GM19397 (cell line): ENCODE measurements around the gene CHAF1A.

Experiments used
- ATAC-seq: cut with Tn5 transposase; IDR thresholded peaks from one replicate; pipeline ENCODE4 v1.9.1; 2021; ENCODE audit warnings: mild to moderate bottlenecking, moderate library complexity; ENCODE audit not compliant: unreplicated experiment

Gene CHAF1A

DNA sequence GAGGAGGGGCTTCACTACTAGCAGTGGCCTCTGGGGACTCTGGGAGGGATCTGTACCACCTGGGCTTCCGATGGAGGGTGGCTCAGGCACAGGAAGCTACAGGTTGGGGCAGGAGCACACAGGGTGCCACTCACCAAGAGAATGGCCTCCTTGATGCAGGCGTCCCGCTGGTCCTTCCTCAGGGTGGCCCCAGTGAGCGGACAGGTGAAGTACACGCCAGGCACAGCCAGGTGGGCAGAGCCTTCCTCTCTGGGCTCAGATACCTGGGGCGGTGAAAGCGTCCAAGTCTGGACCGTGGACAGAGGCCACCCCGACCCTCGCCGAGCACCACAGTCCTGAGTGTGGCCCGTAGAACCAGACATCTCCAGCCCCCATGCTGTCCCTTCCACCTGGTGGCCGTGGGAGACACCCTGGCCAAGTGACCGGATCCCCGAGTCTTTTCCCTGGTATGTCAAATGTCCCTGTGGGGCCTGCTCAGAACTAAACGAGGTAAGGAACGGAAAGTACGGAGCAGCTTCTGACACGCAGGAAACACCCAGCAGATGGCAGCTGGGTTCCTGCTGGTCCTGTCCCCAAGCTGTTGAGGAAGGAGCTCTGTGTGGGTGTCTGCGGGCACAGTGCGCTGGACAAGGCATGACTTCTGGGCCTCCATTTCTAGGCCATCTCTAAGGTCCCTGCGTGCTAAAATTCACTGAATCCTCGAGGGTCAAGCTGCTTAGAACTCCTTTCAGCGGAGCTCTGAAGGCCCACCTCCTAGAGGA lies 50.0 kb downstream of the CHAF1A start:
- ATAC-seq: no peak

DNA sequence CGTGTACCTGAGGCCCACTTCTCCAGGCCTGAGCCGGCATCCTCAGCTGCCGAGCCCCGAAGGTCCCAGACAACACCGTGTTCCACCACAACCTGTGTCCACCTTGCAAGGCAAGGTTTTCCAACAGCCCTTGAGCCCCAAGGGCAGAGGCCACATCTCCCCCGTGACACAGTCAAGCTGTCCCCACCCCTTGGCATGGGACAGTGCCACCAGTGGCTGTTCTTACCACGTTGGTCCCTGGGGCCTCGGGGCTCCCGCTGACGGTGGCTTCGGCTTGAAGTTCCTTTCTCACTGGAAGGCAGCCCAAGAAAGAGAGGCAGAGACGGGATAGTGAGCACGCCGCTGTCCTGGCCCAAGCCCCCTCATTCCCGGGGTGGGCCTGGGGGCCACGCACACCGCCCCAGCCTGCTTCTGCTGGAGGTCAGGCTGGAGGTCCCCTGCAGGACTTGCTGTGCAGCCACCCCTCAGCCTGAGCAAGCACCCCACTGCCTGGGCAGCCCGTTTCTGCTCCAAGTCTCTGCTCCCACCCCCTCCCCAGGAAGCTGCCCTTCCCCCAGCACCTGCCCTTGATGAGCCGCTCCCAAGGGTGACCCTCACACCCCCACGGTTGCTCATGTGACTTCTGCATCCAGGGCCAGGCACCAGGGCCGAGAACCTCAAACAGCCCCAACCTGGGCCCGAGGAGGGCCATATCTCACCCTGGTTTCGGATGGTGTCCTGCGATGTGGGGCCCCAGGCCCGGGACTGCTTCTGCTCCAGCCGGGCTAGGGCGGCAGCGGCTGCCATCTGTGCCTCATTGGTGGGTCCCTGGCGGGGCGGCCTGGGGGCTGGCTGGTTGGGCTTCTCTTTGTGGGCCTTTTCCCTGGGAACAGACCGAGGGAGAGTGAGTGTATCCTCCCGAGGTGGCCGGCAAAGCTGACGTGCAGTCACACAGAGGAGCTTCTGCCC lies 51.1 kb downstream of the CHAF1A start:
- ATAC-seq: no peak

DNA sequence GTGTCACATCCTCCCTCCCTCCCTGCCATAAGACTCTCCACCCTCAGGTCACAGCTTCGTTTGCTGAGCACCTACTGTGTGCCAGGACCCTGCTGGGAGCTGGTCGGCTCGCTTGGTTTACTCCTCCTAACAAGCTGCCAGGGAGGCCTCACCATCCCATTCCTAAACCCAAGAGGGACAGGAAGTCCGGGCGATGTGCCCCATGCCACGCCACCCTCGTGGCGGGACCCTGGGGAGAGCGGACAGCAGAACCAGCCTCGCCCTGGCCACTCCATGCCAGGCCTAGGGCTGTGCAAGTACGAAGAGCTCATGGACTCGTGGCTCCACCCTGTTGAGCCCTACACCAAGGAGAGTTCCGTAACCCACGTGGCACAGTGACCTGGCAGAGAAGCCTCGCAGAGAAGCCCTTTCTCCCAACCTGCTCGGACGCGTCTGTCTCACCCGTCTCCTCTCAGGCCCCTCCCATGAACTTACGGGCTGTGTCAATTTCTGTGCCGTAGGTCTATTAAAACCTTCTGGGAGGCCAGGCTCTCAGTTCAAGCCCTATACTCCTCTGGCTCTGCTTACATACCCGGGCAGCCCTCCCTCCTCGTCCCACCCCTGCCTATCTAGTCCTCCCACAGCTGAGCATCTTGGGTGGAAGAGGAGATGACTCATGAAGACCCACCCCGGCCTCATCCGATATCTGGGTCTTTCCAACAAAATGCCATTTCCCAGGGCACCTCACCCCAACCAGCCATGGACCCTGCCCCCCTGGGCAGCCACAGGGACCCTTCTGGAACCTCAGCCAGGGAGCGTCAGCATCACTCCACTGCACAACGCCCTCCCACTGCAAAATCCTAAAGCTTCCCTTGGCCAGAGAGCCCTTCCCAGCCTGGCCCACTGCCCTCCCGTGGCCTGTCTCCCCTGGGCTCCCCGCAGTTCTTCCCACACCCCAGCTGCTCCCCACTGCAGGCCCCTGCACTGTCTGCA lies 52.6 kb downstream of the CHAF1A start:
- ATAC-seq: no peak

DNA sequence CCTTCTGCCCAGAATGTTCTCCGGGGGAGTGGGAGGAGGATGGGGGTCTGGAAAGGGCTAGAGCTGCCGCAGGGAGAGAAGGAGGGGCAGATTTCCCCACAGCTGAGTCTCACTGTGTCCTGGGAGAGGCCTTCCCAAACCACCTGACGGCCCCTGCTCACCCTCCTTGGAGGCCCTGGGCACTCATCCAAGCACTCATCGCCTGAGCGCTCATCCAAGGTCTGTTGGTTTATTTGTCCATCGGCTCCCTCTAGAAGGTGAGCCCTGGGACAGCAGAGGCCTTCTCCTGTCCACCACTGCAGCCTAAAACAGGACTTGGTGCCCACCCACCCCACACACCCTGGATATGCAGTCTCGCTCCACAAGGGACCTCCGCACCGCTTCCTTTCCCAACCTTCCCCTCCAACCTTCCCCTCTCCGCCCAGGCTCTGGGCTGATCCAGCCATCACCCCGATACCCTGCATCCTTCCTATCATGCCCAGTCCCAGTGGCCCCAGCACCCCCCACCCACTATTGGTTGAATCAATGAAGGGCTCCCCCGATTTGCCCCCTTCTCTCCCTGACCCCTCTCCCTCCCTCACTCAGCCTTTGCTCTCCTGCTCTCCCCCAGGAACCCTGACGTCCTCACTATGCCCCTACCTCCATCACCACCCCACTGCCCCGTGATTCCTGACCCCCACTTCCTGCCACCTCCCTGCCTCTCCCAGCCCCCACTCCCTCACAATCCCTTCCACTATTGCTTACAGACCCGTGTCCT lies 53.5 kb downstream of the CHAF1A start:
- ATAC-seq: no peak

DNA sequence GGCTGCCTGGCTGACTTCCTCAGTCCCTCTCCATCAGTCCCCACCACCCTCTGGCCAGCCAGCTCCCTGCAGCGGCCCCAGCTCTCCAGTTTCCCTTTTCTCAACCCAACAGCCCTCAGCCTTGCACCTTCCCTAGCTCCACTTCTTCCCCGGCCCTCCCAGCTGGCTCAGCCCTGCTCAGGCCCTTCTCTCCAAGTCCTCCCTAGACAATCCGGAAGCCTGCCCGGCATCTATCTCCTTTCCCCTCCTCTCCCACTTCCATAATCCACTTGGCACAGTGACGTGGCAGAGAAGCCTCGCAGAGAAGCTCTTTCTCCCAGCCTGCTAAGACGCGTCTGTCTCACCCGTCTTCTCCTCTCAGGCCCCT lies 54.0 kb downstream of the CHAF1A start:
- ATAC-seq: no peak

DNA sequence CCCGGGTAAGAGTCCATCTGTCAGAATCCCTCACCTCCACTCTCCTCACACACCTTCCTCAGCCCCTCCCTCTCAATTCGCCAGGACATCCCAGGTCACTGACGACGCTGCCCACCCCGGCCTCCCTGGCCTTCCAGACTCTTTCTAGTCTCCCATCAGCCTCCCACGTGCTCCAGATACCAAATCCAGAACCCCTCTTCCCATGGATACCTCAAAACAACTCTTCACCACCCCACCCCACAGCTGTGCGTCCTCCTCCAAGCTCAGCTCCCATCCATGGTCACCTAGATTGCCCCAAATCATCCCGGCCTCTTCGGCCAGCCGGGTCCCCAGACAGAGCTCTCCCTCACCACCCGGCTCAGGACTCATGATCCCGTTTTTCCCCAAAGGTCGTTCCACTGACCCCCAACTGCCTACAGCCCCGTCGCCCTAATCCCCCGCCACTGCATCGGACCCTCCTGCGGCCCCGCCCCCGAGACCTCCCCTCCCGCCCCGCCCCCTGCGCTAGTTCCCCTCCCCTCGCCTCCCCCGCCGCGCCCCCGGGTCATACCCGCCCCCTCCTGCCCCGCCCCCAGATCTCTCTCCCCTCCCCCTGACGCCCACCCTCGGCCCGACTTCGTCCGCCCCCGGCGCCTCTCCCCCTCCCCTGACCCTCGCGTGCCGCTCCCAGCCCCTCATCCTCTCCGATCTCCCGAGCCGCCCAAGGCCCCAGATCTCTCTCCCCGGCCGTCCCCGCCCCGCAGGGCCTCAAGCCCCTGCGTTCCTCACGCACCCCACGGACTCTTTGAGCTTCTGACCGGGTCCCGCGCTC lies 54.6 kb downstream of the CHAF1A start:
- ATAC-seq: peak; percentile 15

DNA sequence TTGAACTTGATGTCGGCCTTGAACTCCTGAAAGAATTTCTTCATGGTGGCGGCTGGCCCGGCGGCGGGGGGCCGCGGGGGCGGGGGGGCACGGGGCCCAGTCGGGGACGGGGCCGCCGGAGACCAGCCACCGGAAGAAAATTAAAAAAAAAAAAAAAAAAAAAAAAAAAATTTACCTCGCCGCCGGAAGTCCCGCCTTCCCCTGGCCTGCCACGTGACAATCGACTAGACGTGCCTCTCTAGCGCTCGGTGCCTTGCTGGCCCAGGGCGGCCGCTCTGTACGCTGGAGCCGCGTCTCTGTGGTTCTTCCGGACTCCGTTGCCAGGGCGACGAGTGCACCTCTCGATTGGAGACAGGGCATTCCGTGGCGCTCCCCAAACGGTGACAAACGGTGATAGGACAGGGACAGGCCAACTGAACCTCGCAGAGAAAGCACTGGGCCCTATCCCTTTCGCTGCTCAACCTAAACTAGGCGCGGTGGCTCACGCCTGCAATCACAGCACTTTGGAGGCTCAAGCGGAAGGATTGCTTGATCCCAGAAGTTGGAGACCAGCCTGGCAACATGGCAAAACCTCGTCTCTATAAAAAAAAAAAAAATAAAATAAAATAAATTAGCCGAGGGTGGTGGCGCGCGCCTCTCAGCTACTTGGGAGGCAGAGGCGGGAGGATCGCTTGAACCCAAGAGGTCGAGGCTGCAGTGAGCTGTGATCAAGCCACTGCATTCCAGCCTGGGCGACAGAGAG lies 55.4 kb downstream of the CHAF1A start, which contains the start of gene UBXN6:
TSS of gene UBXN6 (minus strand) at position 141 of the 742 bp plus-strand sequence. CDS start at position 44, 97 bp downstream.
- ATAC-seq: peak; percentile 95

DNA sequence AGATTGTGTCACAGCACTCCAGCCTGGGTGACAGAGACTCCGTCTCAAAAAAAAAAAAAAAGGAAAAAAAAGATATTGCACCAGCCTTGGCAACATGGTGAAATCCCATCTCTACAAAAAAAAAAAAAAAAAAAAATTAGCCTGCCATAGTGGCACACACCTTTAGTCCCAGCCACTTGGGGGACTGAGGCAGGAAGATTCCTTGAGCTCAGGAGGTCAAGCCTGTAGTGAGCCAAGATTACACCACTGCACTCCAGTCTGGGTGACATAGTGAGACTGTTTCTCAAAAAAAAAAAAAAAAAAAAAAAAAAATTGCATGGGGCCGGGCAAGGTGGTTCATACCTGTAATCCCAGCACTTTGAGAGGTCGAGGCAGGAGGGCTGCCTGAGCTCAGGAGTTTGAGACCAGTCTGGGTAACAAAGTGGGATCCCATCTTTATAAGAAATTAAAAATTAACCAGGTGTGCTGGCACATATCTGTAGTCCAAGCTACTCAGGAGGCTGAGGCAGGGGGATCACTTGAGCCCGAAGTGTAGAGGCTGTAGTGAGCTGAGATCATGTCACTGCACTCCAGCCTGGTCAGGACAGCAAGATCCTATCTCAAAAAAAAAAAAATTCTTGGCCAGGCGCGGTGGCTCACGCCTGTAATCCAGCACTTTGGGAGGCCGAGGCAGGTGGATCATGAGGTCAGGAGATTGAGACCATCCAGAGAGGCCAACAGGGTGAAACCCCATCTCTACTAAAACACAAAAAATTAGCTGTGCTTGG lies 62.6 kb downstream of the CHAF1A start:
- ATAC-seq: no peak

DNA sequence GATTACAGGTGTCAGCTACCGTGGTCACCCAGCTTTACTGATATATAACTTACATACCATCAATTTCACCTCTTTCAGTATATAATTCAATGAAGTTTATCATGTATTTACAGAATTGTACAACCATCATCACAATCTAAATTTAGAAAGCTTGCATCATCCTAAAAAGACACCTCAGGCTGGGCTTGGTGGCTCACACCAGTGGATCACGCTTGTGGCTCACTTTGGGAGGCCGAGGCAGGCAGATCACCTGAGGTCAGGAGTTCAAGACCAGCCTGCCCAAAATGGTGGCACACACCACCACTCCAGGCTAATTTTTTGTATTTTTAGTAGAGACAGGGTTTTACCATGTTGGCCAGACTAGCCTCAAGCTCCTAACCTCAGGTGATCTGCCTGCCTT lies 65.4 kb downstream of the CHAF1A start:
- no peak for ATAC-seq

DNA sequence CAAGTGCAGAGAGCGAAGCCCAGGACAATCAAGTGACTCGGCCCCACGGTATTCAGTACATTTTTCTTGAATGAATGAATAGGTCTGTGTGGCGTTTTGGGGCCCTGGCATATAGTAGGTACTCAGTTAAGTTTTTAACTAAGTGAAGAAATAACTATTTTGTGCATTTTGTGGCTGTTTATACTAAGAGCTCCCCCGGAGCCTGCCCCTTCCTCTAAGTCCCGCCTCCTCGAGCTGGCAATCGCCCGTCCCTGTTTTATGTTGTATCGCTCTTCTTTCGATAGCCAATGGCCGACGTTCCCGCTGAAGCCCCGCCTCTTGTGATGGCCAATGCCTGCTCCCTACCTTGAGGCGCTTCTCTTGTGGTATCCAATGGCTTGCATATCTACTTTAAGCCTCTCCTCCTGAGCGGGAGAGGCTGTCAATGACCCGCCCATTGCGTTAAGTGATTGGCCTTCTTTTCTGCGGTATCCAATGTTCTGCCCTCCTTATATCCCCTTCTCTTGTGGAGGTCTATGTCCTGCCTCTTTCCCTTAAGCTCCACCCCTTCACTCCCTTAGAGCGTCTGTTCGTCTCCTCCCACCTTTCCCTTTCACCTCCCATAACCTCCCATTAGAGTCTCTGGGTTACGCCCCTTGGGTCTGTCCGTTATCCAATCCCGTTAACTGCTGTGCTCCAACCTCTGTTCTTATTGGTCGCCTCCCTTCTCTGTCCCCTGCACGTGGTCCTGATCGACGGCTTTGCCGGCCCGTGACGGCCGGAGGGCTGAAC lies 69.1 kb downstream of the CHAF1A start:
- peak; percentile 80 for ATAC-seq

DNA sequence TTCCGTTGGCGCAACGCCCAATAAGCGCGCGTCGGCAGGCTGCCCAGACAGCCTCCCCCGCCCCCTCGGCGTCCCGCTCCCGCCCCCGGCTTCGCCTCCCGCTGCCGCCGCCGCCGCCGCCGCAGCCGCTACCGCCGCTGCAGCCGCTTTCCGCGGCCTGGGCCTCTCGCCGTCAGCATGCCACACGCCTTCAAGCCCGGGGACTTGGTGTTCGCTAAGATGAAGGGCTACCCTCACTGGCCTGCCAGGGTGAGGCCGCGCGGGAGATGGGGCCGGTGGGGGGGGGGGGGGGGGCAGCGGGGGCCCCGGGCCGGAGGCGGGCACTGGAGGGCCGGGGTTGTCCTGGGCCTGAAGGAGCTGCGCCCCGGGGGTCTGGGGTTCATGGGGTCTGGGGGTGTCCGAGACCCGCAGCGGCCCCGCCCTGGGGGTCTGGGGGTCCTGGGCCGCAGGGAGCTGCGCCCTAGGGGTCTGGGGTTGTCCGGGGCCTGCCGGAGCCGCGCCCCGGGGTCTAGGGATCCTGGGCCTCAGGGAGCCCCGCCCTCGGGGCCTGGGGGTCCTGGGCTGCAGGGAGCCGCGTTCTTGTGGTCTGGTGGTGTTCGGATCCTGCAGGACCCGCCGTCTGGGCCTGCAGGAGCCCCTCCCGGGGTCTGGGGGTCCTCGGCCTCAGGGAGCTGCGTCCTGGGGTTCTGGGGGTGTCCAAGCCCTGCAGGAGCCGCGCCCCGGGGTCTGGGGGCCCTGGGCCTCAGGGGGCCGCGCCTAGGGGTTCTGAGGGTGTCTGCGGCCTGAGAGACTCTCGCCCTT lies 69.9 kb downstream of the CHAF1A start, which contains the start of gene HDGFL2:
TSS of gene HDGFL2 (plus strand) at position 124 of the 801 bp plus-strand sequence. CDS start at position 178, 54 bp downstream.
- ATAC-seq: peak; percentile 5

DNA sequence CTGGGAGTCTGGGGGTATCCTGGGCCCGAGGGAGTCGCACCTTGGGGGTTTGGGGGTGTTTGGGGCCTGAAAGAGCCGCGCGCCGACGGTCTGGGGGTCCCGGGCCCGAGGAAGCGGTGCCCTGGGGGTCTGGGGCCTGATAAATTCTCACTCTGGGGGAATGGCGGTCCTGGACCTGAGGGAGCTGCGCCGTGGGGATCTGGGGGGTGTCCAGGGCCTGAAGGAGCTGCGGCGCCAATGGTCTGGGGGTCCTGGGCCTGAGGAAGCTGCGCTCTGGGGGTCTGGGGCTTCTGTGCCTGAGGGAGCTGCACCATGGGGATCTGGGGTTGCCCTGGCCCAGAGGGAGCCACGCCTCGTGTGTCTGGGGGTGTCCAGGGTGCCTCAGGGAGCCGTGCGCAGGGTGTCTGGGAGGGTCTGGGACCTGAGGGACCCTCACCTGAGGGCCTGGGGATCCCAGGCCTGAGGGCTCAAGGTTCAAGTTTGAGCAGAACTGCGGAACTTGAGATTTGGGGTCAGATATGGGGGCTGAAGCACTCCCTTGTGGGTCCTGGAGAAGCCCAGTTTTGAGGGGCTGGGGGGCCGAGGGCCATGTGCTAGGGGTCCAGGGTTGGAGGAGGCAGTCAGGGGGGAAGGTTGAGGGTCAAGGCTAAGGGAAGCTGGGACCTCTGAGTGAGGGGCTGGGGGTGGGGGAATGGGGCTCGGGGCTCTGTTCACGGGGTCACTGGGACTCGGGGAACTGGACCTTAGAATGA lies 70.7 kb downstream of the CHAF1A start:
- ATAC-seq: no peak

DNA sequence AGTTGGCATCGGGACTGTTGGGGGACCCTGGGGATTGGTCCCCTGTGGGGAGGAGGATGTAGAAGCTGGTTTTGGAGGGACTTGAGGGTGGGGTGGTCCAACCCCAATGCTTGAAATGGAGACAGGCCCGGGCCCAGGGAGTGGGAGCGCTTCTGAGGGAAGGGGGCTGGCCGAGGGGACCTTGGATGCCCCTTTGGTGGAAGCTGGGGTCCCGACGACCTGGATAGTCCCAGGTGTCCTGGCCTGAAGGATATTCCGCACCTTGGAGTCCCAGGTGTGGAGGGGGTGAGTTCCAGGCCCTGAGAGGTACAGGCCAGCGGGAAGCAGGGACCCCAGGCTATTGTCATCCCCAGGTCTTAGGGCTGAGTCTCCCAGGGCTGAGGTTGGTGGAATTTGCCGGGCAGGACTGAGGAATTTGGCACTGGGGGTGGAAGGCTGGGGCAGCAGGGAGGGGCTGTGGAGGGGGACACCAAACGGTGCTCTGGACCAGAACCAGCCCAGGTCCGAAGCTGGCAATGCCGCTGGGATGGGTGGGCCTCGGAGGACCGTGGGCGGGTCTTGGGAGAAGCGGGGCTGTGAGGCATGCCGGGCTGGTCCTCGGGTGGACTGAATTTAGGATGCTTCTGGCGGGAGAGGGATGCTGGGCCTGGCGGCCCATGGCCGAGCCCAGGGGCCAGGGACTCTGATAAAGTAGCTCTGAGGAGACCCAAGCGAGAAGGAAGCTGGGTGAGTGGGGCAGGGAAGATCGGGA lies 71.5 kb downstream of the CHAF1A start:
- no peak for ATAC-seq

DNA sequence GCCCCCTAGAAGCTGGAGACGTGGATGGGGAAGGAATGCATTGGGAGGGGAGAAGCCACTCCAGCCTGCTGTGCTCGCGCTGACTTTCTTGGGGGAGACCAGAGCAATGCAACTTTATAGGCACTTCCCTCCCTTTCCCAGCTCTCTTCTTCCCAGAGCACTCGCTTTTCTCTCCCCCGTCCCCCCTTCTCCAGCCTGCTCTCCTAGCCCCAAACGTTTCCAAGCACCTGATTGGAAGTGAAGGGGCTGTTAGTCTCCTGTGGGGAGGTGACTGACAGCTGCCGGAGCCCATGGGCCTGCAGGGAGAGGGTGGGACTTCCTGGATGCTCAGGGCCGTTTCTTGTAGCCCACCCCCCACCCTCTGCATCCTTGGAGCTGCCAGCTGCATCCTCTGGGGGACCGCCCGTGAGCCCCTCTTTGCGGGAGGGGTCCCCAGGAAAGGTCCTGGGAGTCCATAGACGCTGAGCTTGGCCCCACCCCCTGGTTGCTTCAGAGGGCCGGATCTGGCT lies 72.1 kb downstream of the CHAF1A start:
- ATAC-seq: no peak
